K562 (cell line): ENCODE results near the gene UBE2L3.

ENCODE experiments used
- BMI1 ChIP-seq: fragments of 150-350 bp; IDR thresholded peaks from 2 replicates; pipeline ENCODE4 v1.6.1; 2014; ENCODE audit warnings: low read length
- CTCF ChIP-seq, 3 experiments: IDR thresholded peaks in 2 of 3; conservative IDR thresholded peaks in 1 of 3; 2 replicates each; pipeline ENCODE4 v1.5.1; 2011 to 2012; ENCODE audit warnings: low read length in 3 of 3, mild to moderate bottlenecking in 3 of 3, control low read depth in 2 of 3, improper control_type of control experiment in 1 of 3, inconsistent platforms in 1 of 3, low read depth in 1 of 3, mixed read lengths in 1 of 3, moderate library complexity in 1 of 3; ENCODE audit not compliant: insufficient read depth in 2 of 3
- EGR1 ChIP-seq: fragments of 450-650 bp; conservative IDR thresholded peaks from 2 replicates; pipeline ENCODE4 v1.6.1; 2017; ENCODE audit warnings: mild to moderate bottlenecking
- EP300 ChIP-seq: IDR thresholded peaks from 2 replicates; pipeline ENCODE4 v1.6.1; 2012; ENCODE audit warnings: low read length, improper control_type of control experiment
- JUNB ChIP-seq: fragments of 450-650 bp; formaldehyde crosslinking; conservative IDR thresholded peaks from 2 replicates; pipeline ENCODE4 v1.4.0; 2020; ENCODE audit warnings: mild to moderate bottlenecking
- MEF2A ChIP-seq: IDR thresholded peaks from 2 replicates; pipeline ENCODE4 v1.6.1; 2011; ENCODE audit warnings: low read depth, mild to moderate bottlenecking, low read length, moderate library complexity; ENCODE audit not compliant: control insufficient read depth
- MEIS2 ChIP-seq: fragments of 450-650 bp; IDR thresholded peaks from 2 replicates; pipeline ENCODE4 v1.6.1; 2014; ENCODE audit warnings: mild to moderate bottlenecking; ENCODE audit not compliant: partially characterized antibody
- NR2F6 ChIP-seq: fragments of 450-650 bp; formaldehyde crosslinking; IDR thresholded peaks from 2 replicates; pipeline ENCODE4 v1.4.0; 2020; ENCODE audit warnings: mild to moderate bottlenecking
- RAD21 ChIP-seq, 2 experiments: fragments of 250-450 bp in 1 of 2; fragments of 450-650 bp in 1 of 2; sonication (Bioruptor Pico) in 1 of 2; formaldehyde crosslinking in 1 of 2; IDR thresholded peaks in 1 of 2; conservative IDR thresholded peaks in 1 of 2; 2 replicates each; pipeline versions ENCODE4 v1.4.0 to v1.8.0; 2020 to 2022; ENCODE audit warnings: mild to moderate bottlenecking in 2 of 2, moderate library complexity in 1 of 2
- RNF2 ChIP-seq: sonication (generic); IDR thresholded peaks from 2 replicates; pipeline ENCODE4 v1.6.1; 2016
- ZBTB7A ChIP-seq: IDR thresholded peaks from 2 replicates; pipeline ENCODE4 v1.6.1; 2011; ENCODE audit warnings: low read depth, mild to moderate bottlenecking, low read length, moderate library complexity, borderline replicate concordance; ENCODE audit not compliant: control insufficient read depth
- ZNF224 ChIP-seq: sonication (generic); formaldehyde crosslinking; IDR thresholded peaks from 2 replicates; pipeline ENCODE4 v1.8.0; 2022; ENCODE audit warnings: mild to moderate bottlenecking, missing genetic modification reagents
- ZNF384 ChIP-seq: IDR thresholded peaks from 2 replicates; pipeline ENCODE4 v1.6.1; 2012; ENCODE audit warnings: low read depth, low read length, improper control_type of control experiment
- ZNF76 ChIP-seq: fragments of 250-450 bp; sonication (Bioruptor Pico); IDR thresholded peaks from 2 replicates; pipeline ENCODE4 v1.4.0; 2020; ENCODE audit warnings: mild to moderate bottlenecking, moderate library complexity, borderline replicate concordance

DNA sequence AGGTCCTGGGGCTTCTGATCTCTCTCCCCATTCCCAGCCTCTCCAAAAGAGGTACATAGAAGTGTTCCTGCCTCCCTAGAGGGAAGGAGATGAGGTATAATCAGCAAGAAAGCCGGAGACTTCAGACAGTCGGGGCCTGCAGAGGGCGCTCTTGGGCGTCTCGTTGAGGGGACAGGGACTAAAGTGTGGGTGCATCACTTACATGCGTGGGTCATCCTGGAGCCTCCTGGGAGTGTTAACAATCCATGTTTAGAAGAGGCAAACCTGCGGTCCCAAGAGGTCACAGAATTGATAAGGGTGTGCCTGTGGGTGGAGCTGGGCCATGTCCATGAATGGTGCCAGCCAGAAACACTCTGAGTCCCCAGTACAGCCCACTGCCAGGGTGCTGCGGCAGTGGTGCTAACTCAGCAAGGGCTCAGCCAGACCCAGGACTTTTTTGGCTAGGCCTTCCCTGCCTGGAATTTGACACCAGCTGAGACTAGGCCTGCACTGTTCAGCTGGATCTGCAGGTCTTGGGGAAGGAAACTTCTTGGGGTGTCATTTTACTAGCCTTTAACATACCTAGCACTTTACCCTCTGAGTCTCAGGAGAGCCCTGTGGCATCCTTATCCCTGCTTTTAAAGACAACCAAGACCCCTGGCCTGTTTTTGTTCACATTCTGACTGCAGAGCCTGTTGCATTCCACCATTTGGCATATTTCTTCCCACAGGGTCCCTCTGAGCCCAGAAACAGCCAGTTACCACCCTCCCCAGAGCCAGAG is 56.8 kb downstream of the UBE2L3 start:
- peak in 1 of 3 experiments; percentile 99; a peak in 2 of 6 replicates for TF ChIP-seq CTCF (IDR thresholded peaks at IDR 0.05 in 2 of 3, conservative IDR thresholded peaks at IDR 0.05 in 1 of 3; ENCODE audit: insufficient read depth in 2 of 3, low read depth in 1 of 3, low read length in 3 of 3)
- no peak for TF ChIP-seq ZNF224 (CRISPR knock-in tag)
- no peak; the same call in 1 of the 2 replicates for TF ChIP-seq ZNF384
- TF ChIP-seq MEF2A = no peak
- TF ChIP-seq RNF2 = no peak
- no peak for TF ChIP-seq NR2F6 (CRISPR knock-in tag)
- TF ChIP-seq EGR1 = no peak
- no peak for TF ChIP-seq ZBTB7A
- TF ChIP-seq ZNF76 (CRISPR knock-in tag) = no peak
- peak; percentile 57 for TF ChIP-seq EP300
- TF ChIP-seq RAD21 (CRISPR knock-in tag; conservative IDR thresholded peaks at IDR 0.05 in 1 of 2, IDR thresholded peaks at IDR 0.05 in 1 of 2) = no peak
- TF ChIP-seq JUNB (CRISPR knock-in tag) = no peak
- no peak for TF ChIP-seq MEIS2
- no peak for TF ChIP-seq BMI1
